ENCODE measurements around the gene GRID2. TPM values are rescaled to one million over a fixed set of nuclear protein-coding genes. Genes with fewer than 3 reads are reported as not detected.

GRID2 gene
- total and polyA plus RNA-seq, 11 donors = 0.29 to 0.38 (median 0.33) TPM; not detected in 8

- ATAC-seq = no peak
- Histone ChIP-seq H3K27me3 (no peaks in the 10 kb centered on the region), H3K9me3 (no peaks in the 10 kb centered on the region), H3K36me3 (no peaks in the 10 kb centered on the region), H3K4me3 (no peak overlapping the region), H3K27ac (no peak overlapping the region), H3K4me1 (no peaks in the 10 kb centered on the region)
- DNase-seq = no peak
- 83 to 92% (median 88%) methylated on average over 1 of the region's 1 CpG for WGBS, 4 donors
- TF ChIP-seq CTCF (IDR thresholded peaks at IDR 0.05) (no peak), POLR2A (IDR thresholded peaks at IDR 0.05) (no peak)
- intact Hi-C loops (cut with DNase I) = no loop called here
These were observed 24.5 kb upstream of the GRID2 start for GRCh38 chr4:92279296-92279695.

GRCh38 chr4:92299152-92299551, 4.6 kb upstream of the GRID2 start:
- peaks cover 0 to 8% (median under 1%) of the 10 kb centered on the region in 12 donors for H3K4me1 ChIP-seq
- intact Hi-C loops (cut with DNase I) = no loop called here
- H3K4me3 ChIP-seq = no peak overlapping the region
- no peak for DNase-seq
- H3K36me3 ChIP-seq = no peaks in the 10 kb centered on the region
- no peak overlapping the region for H3K27ac ChIP-seq
- peaks cover 2 to 51% (median 19%) of the 10 kb centered on the region in 9 donors for H3K27me3 ChIP-seq
- no peak for ATAC-seq
- TF ChIP-seq CTCF (IDR thresholded peaks at IDR 0.05) (no peak), POLR2A (IDR thresholded peaks at IDR 0.05) (no peak)
- peaks cover 0 to 2% (median 0%) of the 10 kb centered on the region in 12 donors for H3K9me3 ChIP-seq

DNA sequence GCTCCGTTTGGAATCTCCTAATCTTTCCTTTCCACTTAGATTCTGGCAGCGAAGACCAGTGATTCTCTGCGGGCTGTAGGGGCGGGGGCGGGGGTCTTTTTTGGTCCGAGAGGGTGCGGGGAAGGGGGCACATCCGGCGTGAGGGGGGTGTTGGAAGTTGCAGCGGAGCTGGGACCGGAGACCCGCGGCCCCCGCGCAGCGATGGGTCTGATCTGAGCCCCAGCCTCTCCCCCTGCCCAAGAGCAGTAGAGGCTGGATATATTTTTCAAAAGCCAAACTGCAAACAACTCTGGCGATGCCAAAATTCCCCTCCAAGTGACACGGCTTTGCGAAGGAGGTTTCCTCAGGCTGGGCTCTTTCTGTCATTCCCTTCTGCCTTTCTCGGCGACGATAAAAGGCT, 355 bp downstream of the GRID2 start:
- Histone ChIP-seq H3K27ac (no peak overlapping the region), H3K4me1 (peaks cover 0 to 29% (median 3%) of the 10 kb centered on the region in 12 donors), H3K27me3 (peaks cover 2 to 77% (median 39%) of the 10 kb centered on the region in 9 donors), H3K9me3 (no peaks in the 10 kb centered on the region), H3K4me3 (peak overlapping the region in 11 of 12 donors; percentile 12 to 55 (median 43)), H3K36me3 (no peaks in the 10 kb centered on the region)
- ATAC-seq = no peak
- intact Hi-C loops (cut with DNase I) = loop anchor here in 1 of 10 donors (10.0 kb wide), 1 partner anchor 81 kb away; no protein-coding TSS in a partner anchor
- WGBS, 4 donors = 0 to 1% (median 1%) methylated on average over 13 to 22 of the region's 22 CpGs
- TF ChIP-seq CTCF (IDR thresholded peaks at IDR 0.05) (no peak), POLR2A (IDR thresholded peaks at IDR 0.05) (no peak)
- peak in 1 of 5 donors; percentile 51 for DNase-seq

DNA sequence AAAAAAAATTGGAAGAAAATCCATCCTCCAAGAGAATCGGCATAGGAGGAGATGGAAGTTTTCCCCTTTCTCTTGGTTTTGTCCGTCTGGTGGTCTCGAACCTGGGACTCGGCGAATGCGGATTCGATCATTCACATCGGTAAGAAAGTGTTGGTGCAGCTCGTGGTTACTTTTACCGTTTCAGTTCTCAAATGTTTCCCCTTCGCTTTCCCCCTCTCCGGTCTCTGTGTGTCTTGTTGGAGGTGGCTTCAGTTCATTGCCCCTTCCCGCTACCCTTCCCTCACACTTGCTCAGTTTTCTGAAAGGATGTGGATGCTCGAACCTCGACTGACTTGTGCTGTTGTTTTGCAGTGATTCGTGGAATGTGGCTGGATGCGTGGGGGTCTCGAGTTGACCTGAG, 840 bp downstream of the GRID2 start:
- Histone ChIP-seq H3K36me3 (no peaks in the 10 kb centered on the region), H3K27me3 (peaks cover 2 to 74% (median 39%) of the 10 kb centered on the region in 9 donors), H3K4me3 (peak overlapping the region in 10 of 12 donors; percentile 12 to 55 (median 44)), H3K4me1 (peaks cover 0 to 29% (median 3%) of the 10 kb centered on the region in 12 donors), H3K27ac (no peak overlapping the region), H3K9me3 (no peaks in the 10 kb centered on the region)
- no peak for ATAC-seq
- TF ChIP-seq CTCF (IDR thresholded peaks at IDR 0.05) (no peak), POLR2A (IDR thresholded peaks at IDR 0.05) (no peak)
- intact Hi-C loops (cut with DNase I) = loop anchor here in 1 of 10 donors (10.0 kb wide), 1 partner anchor 80 kb away; no protein-coding TSS in a partner anchor
- DNase-seq = no peak
- 1 to 2% (median 2%) methylated on average over 18 of the region's 18 CpGs for WGBS, 4 donors
